DMS 273 (cell line): ENCODE results near the gene MGLL.
"Not testable (repeated sequence)": the region's sequence is repeated elsewhere in the genome, so short reads cannot be mapped to it uniquely, and the experiment has no call there.

Experiments used
- DNase-seq: peaks from one replicate; lab custom pipeline; 2025; ENCODE audit not compliant: unreplicated experiment; lab: John Stamatoyannopoulos, UW

Gene MGLL

DNA sequence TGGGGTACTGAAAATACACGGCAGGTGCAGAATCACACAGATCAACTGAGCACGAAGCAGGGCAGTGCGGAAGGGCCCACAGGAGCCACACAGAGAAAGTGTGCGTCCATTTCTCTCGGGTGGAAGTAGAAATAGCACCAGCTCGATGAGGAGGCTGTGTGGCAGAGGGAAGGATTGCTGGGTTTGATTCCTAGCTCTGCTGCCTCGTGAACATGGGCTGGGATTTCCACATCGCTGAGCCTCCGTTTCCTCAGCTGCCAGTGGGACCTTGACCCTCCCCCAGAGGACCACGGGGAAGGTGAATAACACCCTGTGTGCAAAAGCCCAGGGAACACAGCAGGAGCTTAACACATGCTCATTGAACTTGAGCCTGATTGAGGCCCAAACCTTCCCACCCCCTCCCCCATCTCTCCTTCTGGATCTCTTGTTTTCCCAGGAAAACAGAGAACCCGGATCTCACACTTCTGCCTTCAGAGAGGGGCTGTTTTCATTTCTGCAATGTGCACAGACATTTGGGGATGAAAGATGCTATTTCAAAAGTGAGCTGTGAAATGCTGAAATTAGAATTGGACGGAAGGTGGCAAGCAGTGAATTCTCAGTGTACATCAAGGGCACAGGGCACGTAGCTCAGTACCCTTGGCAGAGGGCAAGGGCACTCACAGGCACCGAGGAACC is 111.2 kb downstream of the MGLL start:
- no peak for DNase-seq

DNA sequence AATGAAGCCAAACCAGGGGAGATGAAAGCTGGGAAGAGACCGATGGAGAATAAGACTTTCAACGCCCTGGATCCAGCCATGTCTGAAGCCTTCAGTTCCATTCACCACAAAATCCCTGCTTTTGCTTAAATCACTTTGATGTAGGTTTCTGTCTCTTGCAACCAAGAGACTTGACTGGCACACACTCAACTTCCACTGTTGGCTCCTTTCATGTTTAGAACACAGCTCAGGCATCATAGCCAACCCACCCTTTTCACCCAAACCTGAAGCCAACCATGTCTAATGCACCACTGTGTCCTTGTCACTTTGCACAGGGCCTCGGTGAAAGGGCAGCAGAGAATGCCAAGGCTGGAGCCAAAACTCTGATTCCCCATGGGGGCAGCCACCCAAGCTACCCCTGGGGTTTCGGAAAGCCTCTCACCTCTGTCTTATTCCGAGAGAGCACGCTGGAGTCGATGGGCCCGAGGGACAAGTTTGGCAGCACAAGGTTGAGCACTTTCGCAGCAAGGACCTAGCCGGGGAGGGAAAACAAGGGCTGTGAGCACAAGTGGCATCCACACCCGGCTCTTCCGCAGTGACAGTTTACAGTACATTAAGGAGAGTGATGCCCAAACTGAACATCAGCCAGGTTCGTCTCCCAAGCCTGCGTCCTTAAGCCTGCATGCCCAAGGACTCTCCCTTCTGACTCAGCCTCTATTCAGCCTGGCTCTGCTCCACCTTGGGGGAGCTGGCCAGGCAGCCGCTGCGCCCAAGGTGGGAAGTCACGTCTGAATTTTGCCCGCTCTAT is 112.0 kb downstream of the MGLL start:
- DNase-seq, result peak; percentile 55

DNA sequence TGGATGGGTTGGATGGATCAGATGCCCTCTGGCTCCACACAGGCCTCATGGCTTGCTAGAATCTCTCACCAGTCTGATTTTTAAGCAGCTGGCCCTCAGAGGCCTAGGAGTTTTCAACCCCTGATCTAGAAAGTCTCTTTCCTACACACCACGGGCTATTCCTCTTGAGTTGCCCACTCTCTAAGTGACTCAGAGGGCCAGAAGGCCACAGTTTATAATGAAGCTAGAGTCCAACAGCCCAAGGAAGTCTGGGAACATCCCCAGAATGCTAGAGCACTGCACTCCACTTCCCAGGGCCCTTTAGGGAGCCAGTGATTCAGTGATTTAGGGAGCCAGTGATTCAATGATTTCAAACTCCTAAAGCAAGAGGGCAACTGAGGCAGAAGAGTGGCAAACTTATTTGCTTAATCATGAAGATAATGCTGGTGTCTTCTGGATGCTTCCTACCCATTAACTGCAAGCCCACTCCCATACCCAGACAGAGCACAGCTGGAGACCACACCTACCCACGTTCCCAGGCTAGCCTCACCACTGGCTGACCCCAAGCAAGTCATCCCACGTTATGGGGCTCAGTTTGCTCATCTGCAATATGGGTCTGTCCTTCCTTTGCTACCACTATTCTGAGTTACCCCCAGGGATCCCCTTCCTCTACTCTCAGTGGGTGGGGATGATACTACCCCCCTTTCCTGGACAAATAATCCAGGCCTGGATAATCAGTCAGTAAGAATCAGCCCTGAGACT is 112.8 kb downstream of the MGLL start:
- no peak for DNase-seq

DNA sequence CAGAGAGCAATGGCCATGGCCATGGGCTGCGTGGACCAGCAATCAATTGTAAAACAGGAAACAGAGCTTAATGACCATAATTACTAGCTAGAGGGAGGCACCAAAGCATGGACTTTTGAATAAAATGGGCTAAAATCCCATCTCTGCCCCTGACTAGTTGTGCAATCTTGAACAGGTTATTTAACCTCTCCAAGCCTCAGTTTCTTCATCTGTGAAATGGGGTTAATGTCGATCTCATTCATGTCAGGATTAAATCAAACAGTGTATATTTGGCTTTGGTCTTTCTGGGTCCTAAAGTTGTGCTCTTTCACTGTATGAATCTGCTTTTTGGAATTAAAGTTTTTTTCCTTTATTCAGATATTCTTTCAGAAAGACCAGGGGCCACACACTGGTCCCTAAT is 113.5 kb downstream of the MGLL start:
- no peak for DNase-seq

DNA sequence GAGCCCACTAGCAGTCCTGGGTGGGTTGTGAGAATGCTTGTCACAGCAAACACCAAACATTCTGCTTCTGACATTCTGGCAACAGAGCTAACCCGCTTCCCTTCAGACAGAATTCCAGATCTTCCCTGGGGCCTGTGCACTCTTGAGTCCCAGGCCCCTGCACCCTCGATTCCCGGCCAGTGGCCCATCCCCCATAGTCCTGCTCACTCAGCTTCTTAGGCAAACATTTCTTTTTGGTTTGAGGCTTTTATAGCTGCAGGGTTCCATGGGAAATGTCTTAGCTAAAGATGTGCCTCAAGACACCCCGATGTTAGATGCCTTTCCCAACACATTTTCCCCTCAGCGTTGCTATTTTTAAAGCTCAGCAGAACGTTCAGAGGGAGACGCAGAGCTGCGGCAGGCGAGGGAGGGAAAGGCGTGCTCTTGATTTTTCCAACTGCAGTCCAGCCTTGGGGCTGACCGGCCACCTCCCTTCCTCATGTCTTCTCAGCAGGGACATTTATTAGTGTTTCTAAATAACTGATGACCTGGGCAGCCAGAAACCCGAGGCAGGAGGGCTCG is 114.4 kb downstream of the MGLL start:
- DNase-seq, result no peak

DNA sequence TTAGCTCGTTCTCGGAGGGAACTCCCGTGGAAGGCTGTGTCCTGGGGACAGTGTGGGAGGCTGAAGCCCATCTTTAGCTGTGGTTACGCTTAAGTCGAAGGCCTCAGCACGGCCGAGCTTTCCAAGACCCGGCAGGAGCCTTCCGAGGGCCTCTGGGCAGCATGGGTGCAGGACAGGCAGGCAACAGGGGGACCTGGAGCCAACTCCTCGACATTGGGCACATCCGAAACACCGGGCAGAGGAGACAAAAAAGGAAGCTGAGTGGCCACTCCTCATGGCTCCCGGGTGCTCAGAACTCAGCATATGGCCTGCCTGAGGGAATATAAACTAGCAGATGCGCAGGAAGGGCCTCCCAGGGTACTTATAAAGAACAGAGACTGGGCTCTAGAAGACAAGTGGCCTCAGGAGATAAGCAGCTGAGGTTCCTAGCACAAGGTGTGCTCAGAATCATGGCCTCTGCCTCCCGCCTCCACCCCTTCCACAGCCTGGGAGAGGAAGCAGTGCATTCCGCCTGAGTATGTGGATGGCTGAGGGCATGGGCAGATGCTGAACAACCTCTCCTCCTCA is 115.4 kb downstream of the MGLL start:
- peak; percentile 82 for DNase-seq

DNA sequence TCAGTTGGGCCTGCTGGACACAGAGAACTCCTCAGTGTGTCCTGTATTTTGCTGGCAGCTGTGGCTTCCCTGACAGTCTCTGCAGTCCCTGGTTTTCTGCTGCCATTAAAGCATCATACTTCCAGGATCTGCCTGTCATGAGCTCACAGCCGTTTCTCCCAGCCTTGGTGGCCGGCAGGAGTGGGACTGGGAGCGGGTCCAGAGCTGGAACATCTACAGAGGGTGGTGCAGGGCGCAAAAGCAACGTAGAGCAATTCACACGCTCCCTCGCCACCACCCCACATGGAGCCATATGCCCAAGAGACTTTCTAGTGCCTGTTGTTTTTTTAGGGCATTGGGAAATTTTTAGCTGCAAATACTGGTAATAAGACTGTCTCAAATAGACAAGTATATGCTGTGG is 116.0 kb downstream of the MGLL start:
- peak; percentile 61 for DNase-seq

DNA sequence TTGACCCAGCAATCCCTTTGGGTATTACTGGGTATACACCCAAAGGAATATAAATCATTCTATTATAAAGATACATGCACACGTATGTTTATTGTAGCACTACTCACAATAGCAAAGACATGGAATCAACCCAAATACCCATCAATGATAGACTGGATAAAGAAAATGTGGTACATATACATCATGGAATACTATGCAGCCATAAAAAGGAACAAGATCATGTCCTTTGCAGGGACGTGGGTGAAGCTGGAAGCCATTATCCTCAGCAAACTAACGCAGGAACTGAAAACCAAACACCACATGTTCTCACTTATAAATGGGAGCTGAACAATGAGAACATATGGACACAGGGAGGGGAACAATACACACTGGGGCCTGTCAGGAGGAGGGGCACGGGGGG is 117.5 kb downstream of the MGLL start:
- DNase-seq, result not testable (repeated sequence)

DNA sequence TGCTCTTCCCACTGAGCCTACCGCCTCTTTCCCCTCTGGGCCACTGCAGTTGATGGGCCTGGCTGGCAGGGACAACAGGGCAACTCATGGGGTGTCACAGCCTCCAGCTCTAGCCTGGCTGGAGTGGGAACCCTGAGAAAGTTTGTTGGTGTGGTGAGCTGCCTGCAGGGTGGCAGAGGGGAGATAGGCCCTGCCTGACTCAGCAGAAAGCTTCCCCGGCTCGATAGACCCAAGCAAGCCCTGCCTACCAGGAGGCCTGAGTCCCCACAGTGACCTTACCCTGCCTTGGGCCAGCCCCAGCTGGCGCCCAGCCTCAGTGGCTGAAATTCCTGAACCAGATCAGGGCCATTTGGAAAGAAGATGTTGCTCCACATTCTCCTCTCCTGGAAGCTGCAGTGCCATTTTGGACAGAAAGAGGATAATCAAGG is 120.2 kb downstream of the MGLL start:
- DNase-seq, result no peak

DNA sequence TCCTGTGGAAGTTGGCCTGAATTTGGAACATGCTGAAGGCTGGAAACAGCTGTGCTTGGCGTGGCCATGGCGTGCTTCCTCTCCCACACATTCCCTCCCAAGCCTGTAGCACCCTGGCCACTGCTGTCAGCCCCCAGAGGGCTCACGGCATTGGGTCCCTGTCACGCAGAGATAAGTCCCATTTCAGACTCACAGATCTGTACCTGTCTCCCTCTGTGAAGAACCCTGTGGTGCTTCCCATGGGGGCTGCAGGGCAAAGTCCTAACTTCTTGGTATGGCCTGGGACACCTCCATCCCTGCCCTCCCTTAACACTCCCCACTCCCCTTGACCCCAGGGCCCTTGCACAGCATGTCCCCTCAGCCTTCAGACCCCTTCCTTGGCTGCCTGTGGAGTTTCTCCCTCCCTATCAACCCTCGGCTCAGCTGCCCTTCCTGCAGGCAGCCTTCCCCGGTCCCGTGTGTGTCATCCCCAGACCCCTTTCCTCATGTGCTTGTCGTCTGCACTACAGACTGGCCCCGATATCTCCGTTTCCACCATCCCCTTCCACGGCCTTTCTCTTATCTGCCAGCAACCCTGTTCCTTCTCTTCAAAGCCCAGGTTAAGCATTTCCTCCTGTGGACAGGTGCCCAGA is 120.9 kb downstream of the MGLL start:
- DNase-seq, result no peak

DNA sequence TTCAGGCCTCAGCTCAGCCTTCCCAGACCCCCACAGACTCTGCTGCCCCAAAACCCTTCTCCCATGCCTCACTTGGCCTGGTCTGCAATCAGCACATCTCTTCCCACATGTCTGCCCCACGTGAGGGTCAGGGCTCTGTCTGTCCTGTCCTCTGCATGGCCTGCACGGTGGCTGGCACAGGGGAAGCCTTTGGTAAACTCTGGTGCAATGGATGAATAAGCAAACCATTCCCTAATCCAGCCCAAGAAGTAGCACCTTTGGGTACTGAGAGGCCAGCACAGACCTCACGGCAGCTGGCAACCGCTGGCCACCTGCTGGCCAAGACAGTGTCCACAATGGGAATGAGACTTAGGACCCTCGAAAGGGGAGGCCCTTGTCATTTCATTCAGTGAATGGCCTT is 121.9 kb downstream of the MGLL start:
- DNase-seq, result no peak

DNA sequence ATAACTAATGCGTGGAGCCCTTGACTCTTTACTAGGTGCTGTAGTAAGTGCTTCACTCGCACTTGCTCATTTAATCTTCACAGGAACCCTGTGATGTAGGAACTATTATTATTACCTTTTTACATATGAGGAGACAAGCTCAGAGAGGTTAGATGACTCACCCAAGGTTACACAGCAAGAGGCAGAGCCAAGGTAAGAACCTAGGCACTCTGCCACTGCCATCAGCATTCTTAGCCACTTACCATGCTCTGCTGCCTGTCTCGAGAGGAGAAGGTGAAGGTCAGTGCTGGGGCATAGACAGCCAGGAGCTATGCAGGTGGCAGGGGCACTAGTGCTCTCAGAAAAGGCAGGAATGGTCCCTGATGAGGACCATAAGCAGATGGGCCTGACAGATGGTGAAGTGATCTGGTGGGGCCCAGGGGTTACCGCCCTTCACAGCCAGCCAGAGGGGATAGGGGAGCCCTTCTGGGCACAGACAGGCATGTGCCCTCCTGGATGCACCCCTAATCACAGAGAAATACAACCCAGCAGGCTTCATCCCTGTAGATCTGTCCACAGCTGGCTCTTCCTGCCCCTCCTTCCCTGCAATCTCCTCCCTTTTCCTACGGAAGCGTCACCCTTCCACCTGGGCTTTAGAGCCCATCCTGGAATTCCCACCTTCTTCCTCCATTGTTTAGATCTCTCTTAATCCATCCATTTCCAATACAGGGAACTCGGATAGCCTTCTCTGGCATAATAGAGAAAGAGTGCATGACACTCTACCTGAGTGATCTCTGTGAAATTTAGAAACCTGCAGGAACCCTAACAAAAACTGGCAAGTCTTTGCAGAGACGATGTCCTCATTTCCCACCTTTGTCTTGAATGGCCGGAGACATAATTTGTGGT is 122.7 kb downstream of the MGLL start:
- peak; percentile 95 for DNase-seq

DNA sequence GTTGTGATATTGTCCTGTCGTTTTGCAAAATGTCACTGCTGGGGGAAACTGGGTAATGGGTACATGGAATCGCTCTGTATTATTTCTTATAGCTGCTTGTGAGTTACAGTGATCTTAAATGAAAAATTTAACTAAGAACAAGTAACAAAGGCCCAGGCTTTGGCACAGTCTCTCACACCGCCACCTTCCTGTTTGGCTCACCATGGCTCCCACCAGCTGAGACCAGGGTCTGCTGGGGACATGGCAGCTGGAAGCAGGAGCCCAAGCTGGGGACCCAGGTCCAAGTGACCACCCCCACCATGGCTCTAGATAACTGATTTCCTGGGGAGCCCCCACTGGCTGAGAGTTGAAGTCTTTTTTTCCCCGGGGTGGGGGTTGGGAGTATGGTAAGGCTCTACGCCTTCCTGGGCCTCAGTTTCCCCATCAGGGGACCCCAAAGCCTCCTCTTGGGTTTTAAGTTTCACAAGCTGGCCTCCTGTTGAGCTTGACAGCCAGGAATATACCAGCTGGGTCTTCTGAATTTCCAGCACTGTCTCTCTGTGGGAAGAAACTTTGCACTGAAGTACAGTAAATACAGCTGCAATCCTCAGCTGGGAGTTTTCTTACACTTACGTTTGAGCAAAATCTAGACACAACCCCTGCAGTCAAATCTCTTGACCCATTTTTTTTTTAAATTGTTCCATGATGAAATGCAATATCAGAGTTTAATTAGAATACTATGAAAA is 123.5 kb downstream of the MGLL start:
- DNase-seq, result peak; percentile 62

DNA sequence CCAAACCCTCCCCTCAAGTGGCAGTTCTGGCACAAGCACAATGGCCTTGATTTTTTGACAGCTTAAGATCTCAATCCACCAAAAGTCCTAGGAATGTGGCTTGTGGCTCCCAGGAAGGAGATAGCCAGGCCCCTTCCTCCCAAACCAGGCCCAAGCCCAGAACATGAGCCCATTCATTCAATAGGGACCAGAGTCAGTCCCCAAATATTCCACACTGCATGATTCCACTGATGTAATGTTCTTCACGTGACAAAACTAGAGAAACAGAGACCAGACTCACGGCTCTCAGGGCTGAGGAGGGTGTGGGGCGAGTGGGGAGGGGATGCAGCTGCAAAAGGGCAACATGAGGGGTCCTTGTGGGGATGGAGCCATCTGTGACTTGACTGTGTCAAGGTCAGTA is 124.0 kb downstream of the MGLL start:
- DNase-seq, result peak; percentile 69

DNA sequence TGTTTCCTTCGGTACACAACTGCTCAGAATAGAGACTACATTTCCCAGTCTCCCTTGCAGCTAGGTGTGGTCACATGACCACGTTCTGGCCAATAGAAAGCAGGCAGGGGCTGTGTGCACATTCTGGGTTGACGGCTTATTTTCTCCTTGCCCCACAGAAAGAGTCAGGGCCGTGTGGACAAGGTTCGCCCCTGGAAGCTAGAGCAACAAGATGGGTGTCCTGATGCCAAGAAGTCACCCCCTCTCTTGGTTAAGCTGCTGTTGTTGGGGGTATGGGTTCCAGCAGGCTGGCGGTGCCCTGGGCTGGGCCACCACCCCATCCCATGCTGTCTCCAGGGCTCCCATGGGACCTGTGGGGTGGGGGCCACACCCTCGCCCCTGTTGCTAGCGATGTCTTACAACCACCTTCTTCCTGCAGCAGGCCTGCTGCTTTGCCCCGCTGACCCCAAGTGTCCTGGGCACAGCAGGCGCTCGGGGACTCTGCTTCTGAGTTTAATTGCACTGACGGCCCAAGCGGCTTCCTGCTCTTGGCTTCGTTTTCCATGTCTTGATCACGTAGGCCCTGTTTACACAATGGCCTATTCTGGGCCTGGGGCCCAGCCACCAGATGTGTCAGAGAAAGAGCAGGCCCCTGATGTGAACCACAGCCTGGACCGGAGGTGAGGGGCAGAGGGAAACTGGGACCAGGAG is 124.6 kb downstream of the MGLL start:
- DNase-seq, result peak; percentile 98

DNA sequence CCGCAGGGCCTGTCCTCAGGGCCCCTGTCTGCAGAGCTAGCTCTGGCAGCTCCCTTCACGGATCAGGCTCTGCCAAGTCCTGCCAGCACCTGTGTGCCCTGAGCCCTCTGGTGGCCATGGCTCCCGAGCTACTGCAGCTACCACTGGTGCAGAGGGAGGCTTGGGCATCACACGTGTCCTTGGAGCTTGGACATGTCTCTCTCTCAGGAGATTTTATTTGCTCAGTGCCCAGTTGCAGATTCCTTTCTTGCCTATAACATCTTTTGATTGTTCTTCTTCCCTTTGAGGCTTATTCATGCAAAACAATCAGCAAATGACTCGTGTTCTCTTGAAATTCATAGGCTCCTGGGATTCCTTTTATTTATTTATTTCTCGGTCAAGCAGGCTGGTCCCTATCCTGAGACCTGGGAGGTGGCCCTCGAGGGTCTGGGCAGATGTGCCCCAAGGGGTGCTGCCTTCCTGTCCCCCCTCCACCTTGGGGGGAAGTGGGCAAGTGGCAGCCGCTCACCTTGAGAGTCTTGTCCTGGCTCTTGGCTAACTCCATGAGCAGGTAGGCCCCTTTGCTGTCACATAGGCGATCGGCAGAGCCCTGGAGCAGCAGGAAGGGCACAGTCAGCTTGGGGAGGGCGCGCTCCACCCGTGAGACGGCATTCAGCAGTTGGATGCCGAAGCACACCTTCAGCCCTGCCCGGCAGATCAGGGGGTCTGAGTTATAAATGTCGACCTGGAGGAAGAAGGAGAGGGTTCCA is 127.7 kb downstream of the MGLL start:
- DNase-seq, result peak; percentile 91

DNA sequence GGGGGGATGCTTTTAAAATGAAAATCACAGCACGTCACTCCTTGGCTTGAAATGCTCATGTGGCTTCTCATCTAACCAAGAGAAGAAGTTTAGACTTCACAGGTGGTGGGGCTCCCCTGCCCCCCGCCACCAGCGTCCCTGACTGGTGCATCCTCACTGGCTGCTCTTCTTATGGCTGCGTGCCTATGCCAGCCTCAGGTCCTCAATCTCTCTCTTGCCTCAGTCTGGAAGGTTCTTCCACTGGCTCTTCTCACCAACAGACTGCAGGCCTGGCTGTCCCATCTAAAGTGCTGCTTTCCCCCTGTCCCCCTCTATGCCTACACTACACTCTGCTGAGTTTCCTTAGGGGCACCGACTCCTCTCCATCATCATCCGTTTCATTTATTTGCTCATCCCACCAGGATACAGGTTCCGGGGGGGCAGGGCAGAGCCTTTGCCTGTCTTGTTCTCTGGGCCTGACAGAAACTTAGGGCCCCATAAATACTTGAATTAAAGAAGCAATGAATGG is 128.9 kb downstream of the MGLL start:
- no peak for DNase-seq
